CD8-positive, alpha-beta memory T cell (primary cell): ENCODE results near the gene UBE2U. TPM values are rescaled to one million over a fixed set of nuclear protein-coding genes. Genes with fewer than 3 reads are reported as not detected.
"Not testable (repeated sequence)": the region's sequence is repeated elsewhere in the genome, so short reads cannot be mapped to it uniquely, and the experiment has no call there.

Experiments used
- CTCF ChIA-PET: fragments of 350-600 bp; sonication (Branson Sonifier 250); formaldehyde crosslinking; loops from one replicate; lab custom pipeline; 2021; ENCODE audit warnings: antibody characterized with exemption; lab: Charles Lee
- POLR2A ChIA-PET: fragments of 350-600 bp; sonication (Branson Sonifier 250); formaldehyde crosslinking; loops from one replicate; lab custom pipeline; 2021; ENCODE audit warnings: antibody characterized with exemption; lab: Charles Lee
- DNase-seq, 5 donors: peaks; one replicate each; pipeline versions ENCODE4 v3.0.0 to v3.0.0-alpha.2; 2020 to 2022; ENCODE audit warnings: mixed read lengths in 1 of 5
- H3K27ac ChIP-seq: one replicate; pipeline ENCODE4 v1.7.0; 2013; ENCODE audit warnings: low read depth, mild to moderate bottlenecking, low read length, moderate library complexity
- H3K27me3 ChIP-seq: 2 replicates; pipeline ENCODE4 v1.7.0; 2013; ENCODE audit warnings: low read length, mild to moderate bottlenecking; ENCODE audit not compliant: insufficient read depth, poor library complexity, severe bottlenecking
- H3K36me3 ChIP-seq: 2 replicates; pipeline ENCODE4 v1.7.0; 2013; ENCODE audit warnings: mild to moderate bottlenecking, low read length, moderate library complexity; ENCODE audit not compliant: insufficient read depth
- H3K4me1 ChIP-seq: 2 replicates; pipeline ENCODE4 v1.7.0; 2013; ENCODE audit warnings: mild to moderate bottlenecking, low read length, moderate library complexity; ENCODE audit not compliant: insufficient read depth
- H3K4me3 ChIP-seq: 2 replicates; pipeline ENCODE4 v1.7.0; 2013; ENCODE audit warnings: mild to moderate bottlenecking, low read length
- H3K9me3 ChIP-seq: 2 replicates; pipeline ENCODE4 v1.7.0; 2013; ENCODE audit warnings: mild to moderate bottlenecking, low read length
- H3K27ac Mint-ChIP-seq, 8 donors: one replicate each; pipeline ENCODE4 v1.8.0; 2020 to 2021; ENCODE audit warnings: mixed read lengths in 8 of 8, mild to moderate bottlenecking in 6 of 8, inconsistent platforms in 3 of 8, moderate library complexity in 3 of 8
- H3K27me3 Mint-ChIP-seq, 2 donors: one replicate each; pipeline ENCODE4 v1.8.0; 2020 to 2021; ENCODE audit warnings: mixed read lengths in 2 of 2, mild to moderate bottlenecking in 1 of 2, moderate library complexity in 1 of 2
- H3K36me3 Mint-ChIP-seq, 3 donors: one replicate each; pipeline ENCODE4 v1.8.0; 2020 to 2021; ENCODE audit warnings: mixed read lengths in 3 of 3, inconsistent platforms in 1 of 3, mild to moderate bottlenecking in 1 of 3
- H3K4me1 Mint-ChIP-seq, 3 donors: one replicate each; pipeline ENCODE4 v1.8.0; 2020 to 2021; ENCODE audit warnings: mixed read lengths in 3 of 3, inconsistent platforms in 1 of 3, mild to moderate bottlenecking in 1 of 3
- H3K4me3 Mint-ChIP-seq, 7 donors: one replicate each; pipeline ENCODE4 v1.8.0; 2020 to 2021; ENCODE audit warnings: mixed read lengths in 7 of 7, mild to moderate bottlenecking in 6 of 7, moderate library complexity in 4 of 7, inconsistent platforms in 2 of 7
- H3K9me3 Mint-ChIP-seq, 5 donors: one replicate each; pipeline ENCODE4 v1.8.0; 2020 to 2022; ENCODE audit warnings: mixed read lengths in 5 of 5, mild to moderate bottlenecking in 3 of 5, moderate library complexity in 2 of 5, inconsistent platforms in 1 of 5
- polyA plus RNA-seq: library from polyadenylated mRNA; unstranded; fragments of 300-500 nt; fragmentation: Illumina TruSeq; gene quantifications from one replicate; pipeline ENCODE4 v1.2.3, GENCODE V29; 2021
- total RNA-seq, 2 experiments: library from RNA; stranded (reverse); gene quantifications; one replicate each; pipeline ENCODE4 v1.2.3, GENCODE V29; 2021

Gene UBE2U
- total and polyA plus RNA-seq, 3 experiments from 2014 or later: not detected

DNA sequence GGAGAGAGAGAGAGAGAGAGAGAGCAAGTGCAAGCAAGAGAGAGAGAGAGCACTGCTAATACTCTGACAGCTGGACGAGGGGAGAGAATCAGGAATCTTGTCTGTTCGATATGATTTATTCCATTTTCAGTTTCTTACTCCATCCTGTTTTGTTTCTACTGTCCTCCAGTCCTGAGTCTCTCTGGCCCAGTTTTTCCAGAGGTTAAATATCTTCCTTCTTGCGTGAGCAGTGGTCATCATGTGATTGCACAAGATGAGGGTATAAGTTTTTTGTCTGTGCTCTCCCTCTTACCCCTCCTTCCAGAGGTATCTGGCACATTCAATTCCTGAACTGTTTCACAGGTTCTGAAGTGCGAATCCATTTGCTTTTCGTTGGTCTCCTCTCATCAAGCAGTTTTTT lies 16.8 kb downstream of the UBE2U start:
- no peaks in the 10 kb centered on the region for H3K36me3 Mint-ChIP-seq
- no peaks in the 10 kb centered on the region for H3K9me3 Mint-ChIP-seq
- no peak for DNase-seq
- H3K4me1 Mint-ChIP-seq: no peaks in the 10 kb centered on the region
- no peaks in the 10 kb centered on the region for H3K36me3 ChIP-seq
- H3K4me3 Mint-ChIP-seq: no peak overlapping the region
- peaks cover 8 to 25% of the 10 kb centered on the region in 2 donors for H3K27me3 Mint-ChIP-seq
- POLR2A ChIA-PET: no interaction called here
- CTCF ChIA-PET: no interaction called here
- no peaks in the 10 kb centered on the region for H3K9me3 ChIP-seq
- H3K4me3 ChIP-seq: no peak overlapping the region
- no peaks in the 10 kb centered on the region for H3K4me1 ChIP-seq
- no peaks in the 10 kb centered on the region for H3K27me3 ChIP-seq
- no peak overlapping the region for H3K27ac Mint-ChIP-seq
- H3K27ac ChIP-seq: no peak overlapping the region

DNA sequence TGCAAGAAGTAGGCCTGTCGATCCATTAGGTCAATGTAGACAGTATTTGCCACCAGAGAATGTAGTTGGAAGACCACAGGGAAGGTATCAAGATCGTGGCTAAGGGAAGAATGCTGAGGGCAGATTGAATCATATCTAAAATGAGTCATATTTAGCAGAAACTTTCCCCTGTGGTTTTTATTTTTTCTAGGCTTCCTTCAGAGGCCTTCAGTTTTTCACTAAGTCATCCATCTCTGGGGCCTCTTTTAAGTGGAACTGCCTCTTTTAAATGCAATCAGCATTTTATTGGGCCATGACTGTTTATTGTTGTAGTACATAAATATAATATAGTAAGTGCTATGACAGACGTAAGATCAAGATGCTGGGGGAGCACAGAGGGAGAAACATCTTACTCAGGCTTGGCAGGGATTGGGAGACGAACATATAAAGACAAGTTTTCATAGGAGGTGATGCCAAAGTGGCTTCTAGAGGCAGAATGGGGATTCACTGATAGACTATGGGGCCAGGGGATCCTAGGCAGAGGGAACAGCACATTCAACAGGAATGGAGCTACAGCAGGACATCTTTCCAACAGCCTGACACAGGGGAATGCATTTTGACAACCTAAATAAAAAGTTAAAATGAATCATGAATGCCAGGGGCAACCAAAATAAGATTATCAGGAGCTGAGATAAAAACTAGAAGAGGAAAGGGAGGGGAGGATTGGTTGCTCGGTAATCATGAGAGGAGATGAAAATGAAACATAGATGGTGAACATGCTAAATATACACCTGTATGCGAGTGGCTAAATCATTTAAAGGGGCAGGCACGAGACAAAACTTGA lies 20.1 kb downstream of the UBE2U start:
- CTCF ChIA-PET: no interaction called here

GRCh38 chr1:64224236-64224635 lies 20.8 kb downstream of the UBE2U start:
- H3K36me3 Mint-ChIP-seq, CTCF ChIA-PET, DNase-seq, H3K9me3 ChIP-seq, H3K4me3 ChIP-seq, H3K4me1 Mint-ChIP-seq, POLR2A ChIA-PET, H3K4me1 ChIP-seq, H3K4me3 Mint-ChIP-seq, H3K9me3 Mint-ChIP-seq, H3K27ac Mint-ChIP-seq, H3K27me3 ChIP-seq, H3K36me3 ChIP-seq, H3K27ac ChIP-seq: not testable (repeated sequence)
- peaks cover 8 to 17% of the 10 kb centered on the region in 2 donors for H3K27me3 Mint-ChIP-seq

More for the DNA sequence above, 20.1 kb downstream of the UBE2U start:
- H3K4me1 Mint-ChIP-seq: no peaks in the 10 kb centered on the region
- no peak for DNase-seq
- no peak overlapping the region for H3K27ac ChIP-seq
- no peak overlapping the region for H3K4me3 ChIP-seq
- H3K27me3 Mint-ChIP-seq: peaks cover 8 to 17% of the 10 kb centered on the region in 2 donors
- H3K9me3 Mint-ChIP-seq: no peaks in the 10 kb centered on the region
- H3K27me3 ChIP-seq: no peaks in the 10 kb centered on the region
- no peaks in the 10 kb centered on the region for H3K36me3 Mint-ChIP-seq
- H3K9me3 ChIP-seq: no peaks in the 10 kb centered on the region
- no peak overlapping the region for H3K4me3 Mint-ChIP-seq
- H3K27ac Mint-ChIP-seq: no peak overlapping the region
- POLR2A ChIA-PET: no interaction called here
- H3K36me3 ChIP-seq: no peaks in the 10 kb centered on the region
- no peaks in the 10 kb centered on the region for H3K4me1 ChIP-seq

GRCh38 chr1:64228167-64228957 lies 24.9 kb downstream of the UBE2U start:
- Mint-ChIP-seq H3K9me3 (no peaks in the 10 kb centered on the region), H3K36me3 (no peaks in the 10 kb centered on the region), H3K27ac (no peak overlapping the region), H3K27me3 (peaks cover 4 to 26% of the 10 kb centered on the region in 2 donors), H3K4me3 (no peak overlapping the region), H3K4me1 (no peaks in the 10 kb centered on the region)
- no peaks in the 10 kb centered on the region for H3K9me3 ChIP-seq
- ChIA-PET CTCF (no interaction called here), POLR2A (no interaction called here)
- H3K4me1 ChIP-seq: no peaks in the 10 kb centered on the region
- no peak overlapping the region for H3K27ac ChIP-seq
- no peak overlapping the region for H3K4me3 ChIP-seq
- no peak for DNase-seq
- H3K27me3 ChIP-seq: no peaks in the 10 kb centered on the region
- no peaks in the 10 kb centered on the region for H3K36me3 ChIP-seq

DNA sequence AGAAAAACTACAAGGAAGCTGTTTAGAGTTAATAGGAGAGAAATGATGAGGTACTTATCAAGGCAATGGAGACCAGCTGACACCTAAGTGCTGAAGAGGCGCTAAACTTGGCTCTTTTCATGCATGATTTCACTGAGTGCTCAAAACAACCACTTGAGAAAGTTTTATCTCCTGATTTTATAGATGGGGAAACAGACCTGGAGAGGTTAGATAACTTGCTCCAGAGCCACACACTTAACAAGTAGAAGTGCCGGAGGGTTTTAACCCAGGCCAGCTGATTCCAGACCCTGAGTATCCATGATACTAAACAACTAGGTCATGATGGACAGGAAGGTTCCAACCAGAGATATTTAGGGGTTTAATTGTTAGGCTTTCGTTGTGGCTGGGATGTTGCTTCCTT lies 25.9 kb downstream of the UBE2U start:
- no peaks in the 10 kb centered on the region for H3K36me3 Mint-ChIP-seq
- H3K4me3 Mint-ChIP-seq: no peak overlapping the region
- DNase-seq: no peak
- H3K27me3 Mint-ChIP-seq: peaks cover 2 to 34% of the 10 kb centered on the region in 2 donors
- Histone ChIP-seq H3K9me3 (no peaks in the 10 kb centered on the region), H3K27ac (no peak overlapping the region), H3K27me3 (no peaks in the 10 kb centered on the region), H3K4me1 (no peaks in the 10 kb centered on the region), H3K36me3 (no peaks in the 10 kb centered on the region), H3K4me3 (no peak overlapping the region)
- CTCF ChIA-PET: no interaction called here
- no peak overlapping the region for H3K27ac Mint-ChIP-seq
- no peaks in the 10 kb centered on the region for H3K9me3 Mint-ChIP-seq
- no peaks in the 10 kb centered on the region for H3K4me1 Mint-ChIP-seq
- POLR2A ChIA-PET: no interaction called here

- DNase-seq: no peak
- Histone ChIP-seq H3K27me3 (no peaks in the 10 kb centered on the region), H3K27ac (no peak overlapping the region), H3K4me3 (no peak overlapping the region), H3K9me3 (no peaks in the 10 kb centered on the region), H3K4me1 (no peaks in the 10 kb centered on the region), H3K36me3 (no peaks in the 10 kb centered on the region)
- Mint-ChIP-seq H3K4me1 (no peaks in the 10 kb centered on the region), H3K36me3 (no peaks in the 10 kb centered on the region), H3K27me3 (peaks cover 2 to 39% of the 10 kb centered on the region in 2 donors), H3K9me3 (no peaks in the 10 kb centered on the region), H3K27ac (no peak overlapping the region), H3K4me3 (no peak overlapping the region)
- CTCF ChIA-PET: no interaction called here
- POLR2A ChIA-PET: no interaction called here
Measured at GRCh38 chr1:64231153-64231552, 27.7 kb downstream of the UBE2U start.

DNA sequence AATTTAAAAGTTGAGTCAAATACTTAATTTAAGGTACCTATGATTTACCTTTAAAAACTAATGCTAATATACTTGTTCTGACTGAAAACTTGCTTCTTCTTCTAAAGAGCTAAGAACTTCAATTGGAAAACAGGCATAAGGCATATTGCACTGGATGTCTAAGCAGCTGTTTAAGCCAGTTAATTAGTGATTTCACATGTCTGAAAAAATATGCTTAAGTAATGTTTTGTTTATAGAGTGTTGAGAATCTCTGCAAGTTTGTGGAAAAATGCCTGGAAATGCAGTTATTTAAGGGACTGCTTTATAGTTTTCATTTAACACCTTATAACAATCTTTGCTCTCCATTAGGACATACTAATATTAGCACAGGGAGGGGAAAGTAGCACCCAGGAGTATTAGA lies 28.2 kb downstream of the UBE2U start:
- CTCF ChIA-PET: no interaction called here
- H3K4me3 Mint-ChIP-seq: no peak overlapping the region

GRCh38 chr1:64234714-64235113 lies 31.3 kb downstream of the UBE2U start:
- DNase-seq: no peak
- CTCF ChIA-PET: no interaction called here
- POLR2A ChIA-PET: no interaction called here
- Mint-ChIP-seq H3K9me3 (no peaks in the 10 kb centered on the region), H3K4me1 (no peaks in the 10 kb centered on the region), H3K27ac (no peak overlapping the region), H3K36me3 (no peaks in the 10 kb centered on the region), H3K27me3 (peaks cover under 1 to 37% of the 10 kb centered on the region in 2 donors), H3K4me3 (no peak overlapping the region)
- H3K27ac ChIP-seq: no peak overlapping the region
- H3K36me3 ChIP-seq: no peaks in the 10 kb centered on the region
- no peaks in the 10 kb centered on the region for H3K9me3 ChIP-seq
- H3K27me3 ChIP-seq: no peaks in the 10 kb centered on the region
- no peaks in the 10 kb centered on the region for H3K4me1 ChIP-seq
- H3K4me3 ChIP-seq: no peak overlapping the region

More for the DNA sequence above, 28.2 kb downstream of the UBE2U start:
- Histone ChIP-seq H3K36me3 (no peaks in the 10 kb centered on the region), H3K27ac (no peak overlapping the region), H3K9me3 (no peaks in the 10 kb centered on the region), H3K4me1 (no peaks in the 10 kb centered on the region), H3K4me3 (no peak overlapping the region), H3K27me3 (no peaks in the 10 kb centered on the region)
- Mint-ChIP-seq H3K27me3 (peaks cover 2 to 39% of the 10 kb centered on the region in 2 donors), H3K9me3 (no peaks in the 10 kb centered on the region), H3K36me3 (no peaks in the 10 kb centered on the region), H3K27ac (no peak overlapping the region), H3K4me1 (no peaks in the 10 kb centered on the region)
- POLR2A ChIA-PET: no interaction called here
- no peak for DNase-seq
